Keratinocyte (primary cell): Measurements from ENCODE around the gene IRX1. TPM values are rescaled to one million over a fixed set of nuclear protein-coding genes. Genes with fewer than 3 reads are reported as not detected.

ENCODE experiments used
- DNase-seq: peaks from one replicate; pipeline ENCODE4 v3.0.0-alpha.2; 2011; ENCODE audit warnings: low read depth, missing footprints, low spot score
- FAIRE-seq: peaks from 2 replicates; lab custom pipeline; 2011; peaks lifted over from hg19 to GRCh38; lab: Jason Lieb, UNC
- H2AFZ ChIP-seq: 2 replicates; pipeline ENCODE4 v1.6.0; 2012; ENCODE audit warnings: low read length, control low read depth, inconsistent platforms; ENCODE audit not compliant: control insufficient read depth
- H3K27ac ChIP-seq: 2 replicates; pipeline ENCODE4 v1.5.1; 2011; ENCODE audit warnings: low read length; ENCODE audit not compliant: control insufficient read depth, insufficient read depth
- H3K27me3 ChIP-seq: 3 replicates; pipeline ENCODE4 v1.6.0; 2011; ENCODE audit warnings: low read length; ENCODE audit not compliant: control insufficient read depth, insufficient read depth; ENCODE audit errors: extremely low read depth
- H3K36me3 ChIP-seq, 2 experiments: 2 replicates in 1 of 2; 3 replicates in 1 of 2; pipeline ENCODE4 v1.5.1; 2011; ENCODE audit warnings: low read length in 2 of 2, mild to moderate bottlenecking in 1 of 2; ENCODE audit not compliant: control insufficient read depth in 2 of 2, insufficient read depth in 2 of 2; ENCODE audit errors: extremely low read depth in 1 of 2
- H3K4me1 ChIP-seq: 3 replicates; pipeline ENCODE4 v1.5.1; 2011; ENCODE audit warnings: low read length; ENCODE audit not compliant: control insufficient read depth, insufficient read depth; ENCODE audit errors: extremely low read depth
- H3K4me2 ChIP-seq: 3 replicates; pipeline ENCODE4 v1.6.0; 2011; ENCODE audit warnings: low read depth, low read length; ENCODE audit not compliant: control insufficient read depth, insufficient read depth; ENCODE audit errors: extremely low read depth
- H3K4me3 ChIP-seq, 3 experiments: fragments of 200-600 bp in 1 of 3; sonication (generic) in 1 of 3; 2 replicates in 2 of 3; 3 replicates in 1 of 3; pipeline ENCODE4 v1.5.1; 2011 to 2016; ENCODE audit warnings: low read length in 3 of 3, mild to moderate bottlenecking in 3 of 3, control low read depth in 2 of 3, inconsistent platforms in 1 of 3, low read depth in 1 of 3, mixed read lengths in 1 of 3, mixed run types in 1 of 3, moderate library complexity in 1 of 3; ENCODE audit not compliant: control insufficient read depth in 2 of 3, insufficient read depth in 2 of 3; ENCODE audit errors: extremely low read depth in 1 of 3
- H3K79me2 ChIP-seq: 2 replicates; pipeline ENCODE4 v1.6.0; 2012; ENCODE audit warnings: low read length; ENCODE audit not compliant: control insufficient read depth, insufficient read depth
- H3K9ac ChIP-seq: 3 replicates; pipeline ENCODE4 v1.6.0; 2011; ENCODE audit warnings: low read length; ENCODE audit not compliant: control insufficient read depth, insufficient read depth; ENCODE audit errors: extremely low read depth
- H3K9me1 ChIP-seq: 3 replicates; pipeline ENCODE4 v1.6.0; 2011; ENCODE audit warnings: low read length; ENCODE audit not compliant: control insufficient read depth, insufficient read depth; ENCODE audit errors: extremely low read depth
- H3K9me3 ChIP-seq: 2 replicates; pipeline ENCODE4 v1.5.1; 2012; ENCODE audit warnings: low read depth, low read length; ENCODE audit not compliant: control insufficient read depth
- H4K20me1 ChIP-seq: 3 replicates; pipeline ENCODE4 v1.6.0; 2011; ENCODE audit warnings: low read length; ENCODE audit not compliant: control insufficient read depth, insufficient read depth; ENCODE audit errors: extremely low read depth
- EZH2 ChIP-seq: IDR thresholded peaks from one replicate; pipeline ENCODE4 v1.6.1; 2012; ENCODE audit warnings: inconsistent platforms, mild to moderate bottlenecking, low read length, moderate library complexity
- dilution Hi-C: fragments of 300-500 bp; cut with MboI; formaldehyde crosslinking; loops from one replicate; pipeline ENCODE4 v1.7.0; 2020; ENCODE audit warnings: low sequenced_read_pairs; ENCODE audit not compliant: extremely low pct_ligation_motif_present
- polyA plus RNA-seq, 5 experiments: library from polyadenylated mRNA; depleted of rRNA in 3 of 5; stranded (reverse) in 3 of 5; stranded (forward) in 1 of 5; unstranded in 1 of 5; fragments of >200 nt; gene quantifications; 1 replicate in 1 of 5; 2 replicates in 3 of 5; 3 replicates in 1 of 5; pipeline versions ENCODE4 v1.2.1 to v1.2.3, GENCODE V29; 2011 to 2012; ENCODE audit warnings: missing spikeins in 2 of 5, low read depth in 1 of 5, low replicate concordance in 1 of 5
- TF ChIP-seq, protein P1 (sequence below), 3 experiments: IDR thresholded peaks in 1 of 3; conservative IDR thresholded peaks in 1 of 3; optimal IDR thresholded peaks in 1 of 3; 2 replicates in 2 of 3; 3 replicates in 1 of 3; pipeline versions ENCODE3 to v1.5.1; 2011; ENCODE audit warnings: low read length in 3 of 3, mild to moderate bottlenecking in 3 of 3, moderate library complexity in 2 of 3, control low read depth in 1 of 3, inconsistent platforms in 1 of 3; ENCODE audit not compliant: insufficient read depth in 2 of 3; ENCODE audit errors: extremely low read depth in 1 of 3

The IRX1 gene
- polyA plus RNA-seq, 1 donor (not counting 4 experiments of a cell fraction or from before 2014, with no cell fraction given), result 1.00 TPM

DNA sequence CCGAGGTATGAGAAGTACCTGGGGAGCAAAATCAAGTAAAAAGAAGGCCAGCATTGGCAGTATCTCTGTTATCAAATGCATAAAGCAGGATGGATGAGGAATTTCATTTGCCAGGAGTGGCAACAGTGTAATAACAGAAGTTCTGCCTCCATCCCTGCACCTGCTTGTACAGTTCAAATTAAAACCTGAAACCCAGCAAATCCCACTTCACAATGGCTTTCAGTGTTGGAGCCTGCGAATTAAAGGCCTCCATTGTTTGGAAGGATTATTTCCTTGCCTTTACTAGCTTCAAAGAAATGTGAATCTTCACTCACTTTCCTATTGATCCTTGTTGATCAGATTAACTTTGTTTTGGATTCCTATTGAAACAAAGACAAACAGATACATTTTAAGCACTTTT is 31.5 kb upstream of the IRX1 start:
- Histone ChIP-seq H3K4me1 (no peaks in the 10 kb centered on the region), H3K9me3 (no peaks in the 10 kb centered on the region), H3K4me2 (no peak overlapping the region), H3K9me1 (no peaks in the 10 kb centered on the region), H3K27ac (no peak overlapping the region), H3K9ac (no peak overlapping the region), H4K20me1 (no peaks in the 10 kb centered on the region), H3K36me3 (no peaks in the 10 kb centered on the region), H2AFZ (no peak overlapping the region), H3K4me3 (no peak overlapping the region), H3K79me2 (no peaks in the 10 kb centered on the region), H3K27me3 (no peaks in the 10 kb centered on the region)
- dilution Hi-C loops, result no loop called here
- DNase-seq, result no peak
- TF ChIP-seq EZH2, result no peak
- TF ChIP-seq, protein P1, sequence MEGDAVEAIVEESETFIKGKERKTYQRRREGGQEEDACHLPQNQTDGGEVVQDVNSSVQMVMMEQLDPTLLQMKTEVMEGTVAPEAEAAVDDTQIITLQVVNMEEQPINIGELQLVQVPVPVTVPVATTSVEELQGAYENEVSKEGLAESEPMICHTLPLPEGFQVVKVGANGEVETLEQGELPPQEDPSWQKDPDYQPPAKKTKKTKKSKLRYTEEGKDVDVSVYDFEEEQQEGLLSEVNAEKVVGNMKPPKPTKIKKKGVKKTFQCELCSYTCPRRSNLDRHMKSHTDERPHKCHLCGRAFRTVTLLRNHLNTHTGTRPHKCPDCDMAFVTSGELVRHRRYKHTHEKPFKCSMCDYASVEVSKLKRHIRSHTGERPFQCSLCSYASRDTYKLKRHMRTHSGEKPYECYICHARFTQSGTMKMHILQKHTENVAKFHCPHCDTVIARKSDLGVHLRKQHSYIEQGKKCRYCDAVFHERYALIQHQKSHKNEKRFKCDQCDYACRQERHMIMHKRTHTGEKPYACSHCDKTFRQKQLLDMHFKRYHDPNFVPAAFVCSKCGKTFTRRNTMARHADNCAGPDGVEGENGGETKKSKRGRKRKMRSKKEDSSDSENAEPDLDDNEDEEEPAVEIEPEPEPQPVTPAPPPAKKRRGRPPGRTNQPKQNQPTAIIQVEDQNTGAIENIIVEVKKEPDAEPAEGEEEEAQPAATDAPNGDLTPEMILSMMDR (optimal IDR thresholded peaks at IDR 0.05 in 1 of 3, IDR thresholded peaks at IDR 0.05 in 1 of 3, conservative IDR thresholded peaks at IDR 0.05 in 1 of 3; ENCODE audit: extremely low read depth in 1 of 3, insufficient read depth in 2 of 3, low read length in 3 of 3), result no peak
- no peak for FAIRE-seq

DNA sequence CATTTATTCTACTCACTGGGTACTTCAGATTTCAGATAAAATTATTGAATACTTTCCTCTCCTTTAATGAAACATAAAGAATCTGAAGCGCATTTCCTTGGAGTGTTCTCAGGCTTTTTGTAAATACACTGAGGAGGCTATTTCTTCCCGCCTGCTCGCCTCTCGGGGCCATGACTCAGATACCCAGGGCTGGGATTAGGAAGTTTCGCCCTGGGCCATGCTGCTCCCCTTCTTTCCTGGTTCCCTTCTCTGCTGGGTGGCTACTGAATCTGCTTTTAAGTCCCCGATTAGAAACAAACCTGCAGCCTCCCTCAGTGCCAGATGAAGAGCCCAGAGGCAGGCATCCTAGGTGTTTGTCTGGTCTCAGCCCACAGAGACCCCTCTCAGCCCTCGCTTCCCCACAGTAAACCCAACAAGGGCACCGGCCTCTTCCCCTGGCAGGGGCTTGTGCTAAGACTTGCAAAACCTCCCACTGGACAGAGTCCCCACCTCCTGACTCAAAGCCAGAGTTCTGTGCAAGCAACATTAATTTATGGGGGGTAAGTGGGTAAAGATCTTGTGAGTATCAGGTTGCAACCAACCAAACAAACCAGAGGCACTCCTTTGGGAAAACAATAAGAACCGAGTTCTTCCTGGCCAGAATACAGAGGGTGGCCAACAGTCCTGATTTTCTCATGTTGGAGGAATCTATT is 30.7 kb upstream of the IRX1 start:
- no peak overlapping the region for H2AFZ ChIP-seq
- dilution Hi-C loops, result no loop called here
- DNase-seq, result no peak
- no peak for FAIRE-seq
- H3K4me2 ChIP-seq, result no peak overlapping the region
- H3K27ac ChIP-seq, result no peak overlapping the region
- no peaks in the 10 kb centered on the region for H3K79me2 ChIP-seq
- H3K36me3 ChIP-seq, result no peaks in the 10 kb centered on the region
- no peak overlapping the region for H3K9ac ChIP-seq
- H3K9me3 ChIP-seq, result no peaks in the 10 kb centered on the region
- TF ChIP-seq, protein P1 (optimal IDR thresholded peaks at IDR 0.05 in 1 of 3, IDR thresholded peaks at IDR 0.05 in 1 of 3, conservative IDR thresholded peaks at IDR 0.05 in 1 of 3; ENCODE audit: extremely low read depth in 1 of 3, insufficient read depth in 2 of 3, low read length in 3 of 3), result no peak
- no peak for TF ChIP-seq EZH2
- H3K4me3 ChIP-seq, result no peak overlapping the region
- H3K9me1 ChIP-seq, result no peaks in the 10 kb centered on the region
- no peaks in the 10 kb centered on the region for H3K27me3 ChIP-seq
- no peaks in the 10 kb centered on the region for H3K4me1 ChIP-seq
- no peaks in the 10 kb centered on the region for H4K20me1 ChIP-seq
